ENCODE results near the gene PRR23B.

GRCh38 chr3:138987181-138987580 is 33.5 kb downstream of the PRR23B start:
- TF ChIP-seq CTCF (IDR thresholded peaks at IDR 0.05; ENCODE audit: poor library complexity) (no peak), EZH2 (IDR thresholded peaks at IDR 0.05; ENCODE audit: borderline replicate concordance) (no peak), EZH2phosphoT487 (IDR thresholded peaks at IDR 0.05; ENCODE audit: low read depth, severe bottlenecking, unreplicated experiment) (no peak)
